Measurements from ENCODE around the gene KIF25.

- no peak for TF ChIP-seq EZH2 (IDR thresholded peaks at IDR 0.05; ENCODE audit: borderline replicate concordance, low read depth, low read length, poor library complexity, severe bottlenecking)
- no peak for TF ChIP-seq CTCF (conservative IDR thresholded peaks at IDR 0.05; ENCODE audit: low read depth, low read length)
Observed at GRCh38 chr6:168039301-168039700, 41.8 kb downstream of the KIF25 start.
